DOHH2 (cell line): ENCODE data around the gene ARHGEF16.

ENCODE experiments used
- EZH2phosphoT487 ChIP-seq: fragments of 200-600 bp; sonication (generic); IDR thresholded peaks from 2 replicates; pipeline ENCODE4 v1.6.1; 2017; ENCODE audit warnings: borderline replicate concordance, mild to moderate bottlenecking, antibody characterized with exemption, low read length, moderate library complexity, mixed read lengths
- TF ChIP-seq, protein P1 (sequence below): fragments of 200-600 bp; sonication (generic); IDR thresholded peaks from one replicate; pipeline ENCODE4 v1.5.1; 2014; ENCODE audit warnings: antibody characterized with exemption, mild to moderate bottlenecking, low read depth, low read length; ENCODE audit not compliant: poor library complexity, severe bottlenecking

DNA sequence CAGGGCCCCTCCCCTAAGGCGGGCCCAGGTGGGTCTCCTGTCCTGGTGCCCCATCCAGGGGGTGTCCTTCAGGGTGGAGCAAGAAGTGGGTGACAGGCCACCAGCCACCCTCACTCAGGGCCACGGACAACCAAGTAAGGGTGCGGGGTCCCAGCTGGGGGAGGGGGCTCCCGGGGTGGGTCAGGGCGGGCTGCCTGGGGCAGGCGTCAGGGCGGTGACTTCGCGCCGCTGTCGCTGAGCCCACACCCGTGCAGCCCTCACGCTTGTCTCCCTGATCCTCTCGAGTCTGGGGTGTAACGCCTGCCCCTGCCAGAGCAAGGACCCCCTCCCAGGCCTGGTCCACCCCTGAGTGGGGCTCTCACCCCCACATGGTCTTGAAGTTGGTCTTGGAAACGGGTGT is 22.2 kb downstream of the ARHGEF16 start:
- TF ChIP-seq, protein P1, sequence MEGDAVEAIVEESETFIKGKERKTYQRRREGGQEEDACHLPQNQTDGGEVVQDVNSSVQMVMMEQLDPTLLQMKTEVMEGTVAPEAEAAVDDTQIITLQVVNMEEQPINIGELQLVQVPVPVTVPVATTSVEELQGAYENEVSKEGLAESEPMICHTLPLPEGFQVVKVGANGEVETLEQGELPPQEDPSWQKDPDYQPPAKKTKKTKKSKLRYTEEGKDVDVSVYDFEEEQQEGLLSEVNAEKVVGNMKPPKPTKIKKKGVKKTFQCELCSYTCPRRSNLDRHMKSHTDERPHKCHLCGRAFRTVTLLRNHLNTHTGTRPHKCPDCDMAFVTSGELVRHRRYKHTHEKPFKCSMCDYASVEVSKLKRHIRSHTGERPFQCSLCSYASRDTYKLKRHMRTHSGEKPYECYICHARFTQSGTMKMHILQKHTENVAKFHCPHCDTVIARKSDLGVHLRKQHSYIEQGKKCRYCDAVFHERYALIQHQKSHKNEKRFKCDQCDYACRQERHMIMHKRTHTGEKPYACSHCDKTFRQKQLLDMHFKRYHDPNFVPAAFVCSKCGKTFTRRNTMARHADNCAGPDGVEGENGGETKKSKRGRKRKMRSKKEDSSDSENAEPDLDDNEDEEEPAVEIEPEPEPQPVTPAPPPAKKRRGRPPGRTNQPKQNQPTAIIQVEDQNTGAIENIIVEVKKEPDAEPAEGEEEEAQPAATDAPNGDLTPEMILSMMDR = no peak
- TF ChIP-seq EZH2phosphoT487 = no peak
